Activated CD8-positive, alpha-beta memory T cell treated with anti-CD3 and anti-CD28 coated beads, Interleukin-2, amount 10 ng/mL, durations not matched to agents 7 days and 5 days (primary cell): ENCODE results near the gene TMEM233. TPM values are rescaled to one million over a fixed set of nuclear protein-coding genes. Genes with fewer than 3 reads are reported as not detected.

Experiments
- ATAC-seq: fragments of 150-1000 bp; cut with Tn5 transposase; one replicate; pipeline ENCODE4 v1.10.0; 2021; ENCODE audit warnings: moderate library complexity
- CTCF ChIA-PET: fragments of 350-600 bp; sonication (Branson Sonifier 250); formaldehyde crosslinking; loops from one replicate; lab custom pipeline; 2021; ENCODE audit warnings: antibody characterized with exemption; lab: Charles Lee
- DNase-seq: peaks from one replicate; pipeline ENCODE4 v3.0.0-alpha.2; 2020
- H3K27ac Mint-ChIP-seq: one replicate; pipeline ENCODE4 v1.8.0; 2021; ENCODE audit warnings: mild to moderate bottlenecking, mixed read lengths
- H3K27me3 Mint-ChIP-seq: one replicate; pipeline ENCODE4 v1.8.0; 2021; ENCODE audit warnings: mixed read lengths
- H3K36me3 Mint-ChIP-seq: one replicate; pipeline ENCODE4 v1.8.0; 2021; ENCODE audit warnings: mild to moderate bottlenecking, mixed read lengths
- H3K4me1 Mint-ChIP-seq: one replicate; pipeline ENCODE4 v1.8.0; 2021; ENCODE audit warnings: mixed read lengths
- H3K4me3 Mint-ChIP-seq: one replicate; pipeline ENCODE4 v1.8.0; 2021; ENCODE audit warnings: mild to moderate bottlenecking, moderate library complexity, mixed read lengths
- H3K9me3 Mint-ChIP-seq: one replicate; pipeline ENCODE4 v1.8.0; 2022; ENCODE audit warnings: low read depth, mixed read lengths
- total RNA-seq, 2 experiments: library from RNA; stranded (reverse); gene quantifications; one replicate each; pipeline ENCODE4 v1.2.3, GENCODE V29; 2021

The TMEM233 gene
- total RNA-seq, 2 experiments from 2014 or later: not detected

DNA sequence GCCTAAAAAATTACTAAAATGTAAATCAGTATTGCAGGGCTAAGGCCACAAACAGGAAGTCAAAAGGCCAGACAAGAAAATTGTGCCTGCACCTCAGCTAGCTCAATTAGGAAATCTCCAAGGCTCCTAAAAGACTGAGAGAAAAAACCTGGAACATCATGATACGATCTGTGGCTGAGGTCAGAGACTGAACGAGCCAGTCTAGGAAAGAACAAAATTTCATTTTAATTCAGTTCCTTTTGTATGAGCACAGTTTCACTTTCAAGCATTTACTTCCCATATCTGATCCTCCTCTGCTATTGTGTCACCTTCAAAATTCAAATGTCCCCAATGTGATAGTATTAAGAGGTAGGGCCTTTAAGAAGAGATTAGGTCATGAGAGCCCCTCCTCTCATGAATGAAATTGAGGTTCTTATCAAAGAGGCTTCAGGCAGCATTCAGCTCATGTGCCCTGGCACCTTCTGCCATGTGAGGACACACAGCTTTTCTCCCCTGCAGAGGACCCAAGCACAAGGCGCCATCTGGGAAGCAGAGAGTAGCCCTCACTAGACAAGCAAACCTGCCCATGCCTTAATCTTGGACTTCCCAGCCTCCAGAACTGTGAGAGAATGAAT, 89.2 kb downstream of the TMEM233 start:
- DNase-seq: no peak
- Mint-ChIP-seq H3K4me3 (no peak overlapping the region), H3K27ac (peak overlapping the region; percentile 78), H3K27me3 (no peaks in the 10 kb centered on the region), H3K4me1 (peaks cover 18% of the 10 kb centered on the region), H3K9me3 (no peaks in the 10 kb centered on the region), H3K36me3 (peaks cover 44% of the 10 kb centered on the region)
- peak; percentile 47 for ATAC-seq
- CTCF ChIA-PET: interaction anchor here (0.8 to 1.7 kb wide), 4 partner anchors 9 to 15 kb away, joined by 3 to 4 read pairs (median 4); partner anchors contain the start of gene PRKAB1

DNA sequence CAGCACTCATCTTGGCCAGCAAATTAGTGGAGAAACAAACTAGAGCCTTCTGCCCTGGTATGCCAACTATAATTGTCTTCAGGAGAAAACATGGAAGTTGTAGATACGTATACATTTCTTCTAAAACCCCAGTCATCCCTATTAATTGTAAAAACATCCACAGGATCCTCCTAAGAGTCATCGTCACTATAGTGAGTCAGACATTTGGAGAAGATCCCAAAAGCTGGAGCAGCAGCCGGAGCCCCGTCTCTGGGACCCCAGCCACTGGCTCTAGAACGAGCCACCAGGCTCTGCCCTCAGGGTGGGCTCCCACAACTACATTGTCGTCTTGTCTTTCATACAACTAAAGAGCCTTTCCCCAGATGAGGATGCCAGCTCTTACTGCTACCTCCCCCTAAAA, 89.8 kb downstream of the TMEM233 start:
- Mint-ChIP-seq H3K4me1 (peaks cover 16% of the 10 kb centered on the region), H3K27ac (no peak overlapping the region), H3K9me3 (no peaks in the 10 kb centered on the region), H3K27me3 (no peaks in the 10 kb centered on the region), H3K36me3 (peaks cover 41% of the 10 kb centered on the region), H3K4me3 (no peak overlapping the region)
- DNase-seq: no peak
- CTCF ChIA-PET: interaction anchor here (0.9 to 1.7 kb wide), 3 partner anchors 10 to 16 kb away, joined by 3 to 4 read pairs (median 3); partner anchors contain the start of gene PRKAB1
- ATAC-seq: no peak

DNA sequence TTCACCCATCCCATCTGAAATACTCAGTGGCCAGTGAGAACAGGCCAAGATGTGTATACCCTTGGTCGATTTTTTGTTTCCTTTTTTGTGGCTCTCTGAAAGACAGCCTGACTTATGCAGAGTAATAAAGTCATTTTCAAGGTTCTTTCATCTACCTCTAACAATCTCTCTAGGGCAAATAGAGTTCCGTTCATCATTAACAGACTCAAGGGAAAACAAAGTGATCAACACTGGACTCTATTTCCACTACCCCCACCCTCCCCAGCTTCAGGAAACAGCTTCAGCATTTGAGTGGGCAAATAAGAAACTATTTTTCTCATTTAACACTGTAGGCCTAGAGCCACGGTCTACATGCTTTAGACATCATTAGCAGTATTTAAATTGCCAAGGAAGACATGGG, 90.2 kb downstream of the TMEM233 start:
- peaks cover 16% of the 10 kb centered on the region for H3K4me1 Mint-ChIP-seq
- ATAC-seq (no peak), DNase-seq (no peak)
- CTCF ChIA-PET: interaction anchor here (1.7 kb wide), 1 partner anchor 16 kb away, joined by 4 read pairs; the partner anchor contains the start of gene PRKAB1
- H3K9me3 Mint-ChIP-seq: no peaks in the 10 kb centered on the region
- no peak overlapping the region for H3K27ac Mint-ChIP-seq
- H3K27me3 Mint-ChIP-seq: no peaks in the 10 kb centered on the region
- no peak overlapping the region for H3K4me3 Mint-ChIP-seq
- peaks cover 37% of the 10 kb centered on the region for H3K36me3 Mint-ChIP-seq

DNA sequence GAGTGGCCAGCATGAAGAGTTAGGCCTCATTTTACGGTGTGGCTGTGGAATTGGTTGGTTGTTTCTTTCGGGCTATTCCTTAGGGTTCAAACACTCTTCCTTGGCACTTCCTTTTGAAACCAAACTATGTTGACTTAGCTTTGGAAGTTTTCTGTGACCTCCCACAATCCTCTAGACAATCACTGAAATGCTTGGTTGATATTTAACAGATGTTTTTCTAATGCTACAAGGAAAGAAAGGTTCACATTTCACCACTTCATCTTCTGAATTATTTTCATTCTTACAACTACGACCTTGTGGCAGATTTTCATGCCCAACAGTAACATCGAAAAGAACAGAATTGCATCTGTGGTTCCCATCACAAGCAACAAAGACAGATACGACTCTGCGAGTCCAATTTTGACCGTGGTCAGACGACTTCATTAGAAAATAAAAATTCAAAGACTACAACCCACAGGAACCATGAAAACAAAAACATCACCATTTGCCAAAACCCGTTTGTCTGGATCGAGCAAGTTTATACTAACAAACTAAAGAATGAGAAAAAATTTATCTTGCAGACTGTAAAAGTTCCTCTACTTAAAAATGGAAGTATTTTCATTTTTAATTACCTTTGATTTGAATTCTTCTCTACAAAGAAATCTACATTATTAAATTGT, 91.3 kb downstream of the TMEM233 start:
- no peak for ATAC-seq
- CTCF ChIA-PET: no interaction called here
- no peak overlapping the region for H3K4me3 Mint-ChIP-seq
- no peaks in the 10 kb centered on the region for H3K9me3 Mint-ChIP-seq
- H3K27ac Mint-ChIP-seq: no peak overlapping the region
- peaks cover 14% of the 10 kb centered on the region for H3K4me1 Mint-ChIP-seq
- peaks cover 31% of the 10 kb centered on the region for H3K36me3 Mint-ChIP-seq
- DNase-seq: no peak
- H3K27me3 Mint-ChIP-seq: no peaks in the 10 kb centered on the region

DNA sequence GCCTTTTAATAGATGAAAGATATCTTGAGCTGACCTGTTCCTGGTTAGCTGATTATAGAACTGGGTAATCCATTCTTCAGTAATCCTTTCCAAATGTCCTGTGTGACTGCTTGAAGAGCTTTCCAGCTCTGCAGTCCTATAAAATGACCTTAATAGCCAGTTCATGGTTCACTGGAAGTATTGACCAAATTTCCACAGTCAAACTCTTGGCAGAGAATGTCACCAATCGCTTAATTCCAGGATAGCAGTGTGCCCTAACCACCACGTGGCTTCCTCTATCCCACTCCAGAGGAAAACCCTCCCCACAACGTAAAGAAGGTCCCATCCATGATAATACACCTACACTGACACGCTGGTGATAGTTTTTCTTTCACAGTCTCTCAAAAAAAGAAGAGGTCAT, 91.8 kb downstream of the TMEM233 start:
- Mint-ChIP-seq H3K4me1 (peaks cover 14% of the 10 kb centered on the region), H3K36me3 (peaks cover 26% of the 10 kb centered on the region), H3K27me3 (no peaks in the 10 kb centered on the region), H3K9me3 (no peaks in the 10 kb centered on the region), H3K27ac (no peak overlapping the region), H3K4me3 (no peak overlapping the region)
- ATAC-seq: no peak
- no peak for DNase-seq
- CTCF ChIA-PET: no interaction called here

DNA sequence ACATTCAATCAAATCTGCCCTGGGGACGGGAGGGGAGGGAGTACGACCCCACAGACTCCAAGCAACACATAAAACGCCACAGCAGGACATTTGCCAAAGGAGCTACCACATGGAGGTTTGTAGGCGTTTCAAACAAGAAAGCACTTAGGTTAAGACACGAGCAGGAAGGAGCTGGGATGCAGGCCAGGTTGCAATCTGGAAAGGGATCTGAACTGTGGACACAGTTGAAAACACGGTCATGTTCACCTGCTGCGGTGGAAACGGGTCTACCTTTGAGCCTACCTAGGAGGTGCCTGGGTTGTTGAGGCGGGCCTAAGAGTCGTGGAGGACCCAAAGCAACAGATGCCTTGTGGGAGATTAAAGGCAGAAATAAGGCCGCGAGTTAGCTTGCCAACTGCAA, 92.8 kb downstream of the TMEM233 start:
- H3K4me3 Mint-ChIP-seq: no peak overlapping the region
- H3K4me1 Mint-ChIP-seq: peaks cover 14% of the 10 kb centered on the region
- DNase-seq: no peak
- peaks cover 25% of the 10 kb centered on the region for H3K36me3 Mint-ChIP-seq
- ATAC-seq: no peak
- CTCF ChIA-PET: no interaction called here
- no peaks in the 10 kb centered on the region for H3K27me3 Mint-ChIP-seq
- no peaks in the 10 kb centered on the region for H3K9me3 Mint-ChIP-seq
- H3K27ac Mint-ChIP-seq: no peak overlapping the region

DNA sequence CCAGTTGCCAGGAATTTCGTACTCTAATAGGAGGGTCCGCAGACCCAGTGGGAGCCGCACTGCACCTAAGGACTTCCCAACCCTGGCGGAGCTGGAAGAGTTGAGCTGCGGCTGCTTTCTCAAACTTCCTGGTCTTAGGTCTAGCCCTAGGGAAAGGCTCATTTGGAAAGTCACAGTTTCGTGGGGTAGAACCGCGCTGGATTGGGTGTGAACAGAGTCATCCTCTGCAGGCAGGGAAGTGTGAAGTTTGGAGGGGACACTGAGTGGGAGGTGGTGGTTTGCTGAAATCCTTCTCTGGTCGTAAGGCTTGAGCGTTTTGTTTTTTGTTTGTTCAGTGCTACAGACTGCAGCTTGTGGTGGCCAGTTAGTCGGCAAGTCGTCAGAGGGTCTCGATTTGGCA, 93.2 kb downstream of the TMEM233 start:
- CTCF ChIA-PET: no interaction called here
- peaks cover 24% of the 10 kb centered on the region for H3K36me3 Mint-ChIP-seq
- ATAC-seq (no peak), DNase-seq (no peak)
- H3K27ac Mint-ChIP-seq: no peak overlapping the region
- no peaks in the 10 kb centered on the region for H3K27me3 Mint-ChIP-seq
- H3K4me1 Mint-ChIP-seq: peaks cover 13% of the 10 kb centered on the region
- H3K4me3 Mint-ChIP-seq: no peak overlapping the region
- no peaks in the 10 kb centered on the region for H3K9me3 Mint-ChIP-seq

DNA sequence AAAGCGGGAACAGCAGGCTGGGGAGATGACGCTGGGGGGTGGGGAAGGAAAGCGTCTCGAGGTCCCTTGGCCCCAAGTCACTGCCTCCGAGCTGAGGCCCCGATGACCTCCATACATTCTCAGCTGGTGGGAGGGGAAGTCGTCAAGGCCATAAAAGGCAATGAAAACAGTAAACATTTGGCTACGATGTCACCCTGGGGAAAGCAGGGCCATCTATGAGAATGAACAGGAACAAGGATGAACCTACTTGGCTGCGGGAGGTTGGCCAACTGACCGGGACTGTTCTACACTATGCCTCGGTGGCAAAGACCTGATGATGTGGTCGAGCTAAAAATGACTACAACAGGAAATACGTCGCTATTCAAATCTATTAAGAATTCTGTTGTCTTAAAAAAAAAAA, 93.8 kb downstream of the TMEM233 start:
- Mint-ChIP-seq H3K27ac (no peak overlapping the region), H3K36me3 (peaks cover 24% of the 10 kb centered on the region), H3K27me3 (no peaks in the 10 kb centered on the region), H3K9me3 (no peaks in the 10 kb centered on the region), H3K4me1 (peaks cover 7% of the 10 kb centered on the region), H3K4me3 (no peak overlapping the region)
- ATAC-seq (no peak), DNase-seq (no peak)
- CTCF ChIA-PET: no interaction called here

DNA sequence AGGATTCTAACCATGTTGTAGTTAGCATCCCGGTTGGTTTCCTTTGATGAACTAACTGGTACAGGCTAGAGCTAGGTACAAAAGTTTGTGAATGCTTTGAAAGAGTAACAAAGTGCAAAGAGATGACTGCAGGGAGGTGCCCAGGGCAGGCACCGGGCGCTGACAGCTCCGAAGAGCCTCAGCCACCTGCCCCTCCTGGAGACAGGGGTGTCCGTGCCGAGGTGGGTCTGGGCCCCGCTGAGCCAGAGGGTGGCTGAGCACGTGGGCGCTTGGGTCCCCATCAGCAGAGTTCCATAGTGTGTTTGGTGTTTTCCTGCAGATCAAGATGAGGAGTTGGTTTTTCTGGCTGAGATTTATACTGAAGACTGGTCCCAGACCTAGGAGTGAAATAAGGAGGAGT, 94.3 kb downstream of the TMEM233 start:
- ATAC-seq: no peak
- DNase-seq: no peak
- peaks cover 24% of the 10 kb centered on the region for H3K36me3 Mint-ChIP-seq
- H3K27me3 Mint-ChIP-seq: no peaks in the 10 kb centered on the region
- H3K4me1 Mint-ChIP-seq: peaks cover 2% of the 10 kb centered on the region
- no peak overlapping the region for H3K4me3 Mint-ChIP-seq
- H3K27ac Mint-ChIP-seq: no peak overlapping the region
- CTCF ChIA-PET: no interaction called here
- no peaks in the 10 kb centered on the region for H3K9me3 Mint-ChIP-seq

DNA sequence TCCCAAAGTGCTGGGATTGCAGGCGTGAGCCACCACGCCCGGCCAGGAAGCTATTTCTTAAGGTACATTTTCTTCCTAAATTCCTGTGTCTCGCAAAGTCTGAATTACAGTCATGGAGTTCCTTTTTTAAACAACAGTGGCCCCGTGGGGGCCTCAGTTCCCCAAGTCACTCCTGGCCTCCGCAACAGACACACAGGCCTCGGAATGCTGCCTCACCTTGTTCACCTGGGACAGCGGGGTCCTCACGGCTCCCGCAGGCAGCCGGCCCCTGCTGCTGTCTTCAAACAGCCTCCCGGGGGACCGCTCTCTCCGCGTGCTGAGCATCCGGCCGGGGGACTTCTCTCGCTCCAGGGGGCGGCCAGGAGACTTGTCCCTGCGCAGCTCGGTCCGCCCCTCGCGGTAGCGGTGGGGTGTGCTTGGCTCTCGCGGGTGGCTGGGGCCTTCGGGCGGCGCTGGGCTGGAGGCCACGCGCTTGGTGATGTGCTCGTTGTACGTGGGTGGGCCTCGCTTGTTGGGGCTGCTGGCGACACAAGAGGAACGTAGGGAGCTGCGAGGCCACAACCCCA, 96.4 kb downstream of the TMEM233 start:
- Mint-ChIP-seq H3K4me1 (no peaks in the 10 kb centered on the region), H3K36me3 (peaks cover 24% of the 10 kb centered on the region), H3K9me3 (no peaks in the 10 kb centered on the region), H3K27ac (no peak overlapping the region), H3K27me3 (no peaks in the 10 kb centered on the region), H3K4me3 (no peak overlapping the region)
- DNase-seq (no peak), ATAC-seq (no peak)
- CTCF ChIA-PET: no interaction called here

DNA sequence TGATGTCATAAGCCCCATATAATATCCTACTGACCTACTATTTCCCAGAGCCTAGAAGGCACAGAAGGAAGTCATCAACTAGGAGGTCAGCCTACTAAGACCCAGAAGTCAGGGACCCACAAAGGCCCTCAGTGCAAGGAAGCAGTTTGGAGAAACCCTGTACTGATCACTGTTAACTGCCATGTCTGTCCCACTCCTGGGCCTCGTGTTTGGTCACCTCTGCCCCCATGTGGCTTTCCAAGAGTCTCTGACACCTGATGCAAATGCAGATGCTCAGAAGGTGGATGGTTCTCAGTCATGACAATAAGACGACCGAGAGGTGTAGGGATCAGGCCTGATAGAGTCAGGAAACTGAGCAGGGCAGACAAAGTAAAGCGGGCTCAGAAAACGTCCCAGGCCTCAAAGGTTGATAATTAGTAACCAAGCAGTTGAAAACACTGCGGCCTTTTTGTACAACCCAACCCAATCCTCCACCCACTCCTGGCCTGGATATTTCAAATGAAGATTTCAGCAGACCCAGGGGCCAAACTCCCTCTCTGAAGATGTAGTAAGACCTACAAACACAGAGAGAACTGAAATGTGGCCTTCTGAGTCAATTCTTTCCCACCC, 97.7 kb downstream of the TMEM233 start:
- H3K27ac Mint-ChIP-seq: no peak overlapping the region
- no peaks in the 10 kb centered on the region for H3K4me1 Mint-ChIP-seq
- H3K27me3 Mint-ChIP-seq: no peaks in the 10 kb centered on the region
- no peaks in the 10 kb centered on the region for H3K9me3 Mint-ChIP-seq
- ATAC-seq: no peak
- H3K36me3 Mint-ChIP-seq: peaks cover 15% of the 10 kb centered on the region
- no peak for DNase-seq
- CTCF ChIA-PET: no interaction called here
- no peak overlapping the region for H3K4me3 Mint-ChIP-seq

DNA sequence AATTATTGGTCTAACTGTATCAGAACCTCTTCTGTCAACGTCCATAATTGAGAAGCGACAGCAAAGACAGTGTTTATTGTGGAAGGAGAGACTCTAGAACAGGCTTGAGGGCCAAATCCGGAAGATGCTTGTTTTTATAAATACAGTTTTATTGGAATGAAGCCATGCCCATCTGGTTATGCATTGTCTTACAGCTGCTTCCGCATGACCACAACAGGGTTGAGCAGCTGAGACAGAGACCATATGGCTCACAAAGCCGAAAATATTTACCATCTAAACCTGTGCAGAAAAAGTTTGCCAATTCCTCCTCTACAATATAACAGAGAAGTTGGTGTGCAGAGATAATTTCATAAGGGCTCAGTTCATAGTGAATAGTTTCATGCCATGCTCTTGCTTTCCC, 98.8 kb downstream of the TMEM233 start:
- ATAC-seq: no peak
- Mint-ChIP-seq H3K27me3 (no peaks in the 10 kb centered on the region), H3K36me3 (peaks cover 17% of the 10 kb centered on the region)

More for the DNA sequence above, 98.8 kb downstream of the TMEM233 start:
- no peak overlapping the region for H3K4me3 Mint-ChIP-seq
- no peaks in the 10 kb centered on the region for H3K4me1 Mint-ChIP-seq
- no peaks in the 10 kb centered on the region for H3K9me3 Mint-ChIP-seq
- no peak overlapping the region for H3K27ac Mint-ChIP-seq
- CTCF ChIA-PET: no interaction called here
- no peak for DNase-seq
